K562 (cell line): ENCODE results near the gene CEACAM21.

ENCODE experiments used
- HMG20B ChIP-seq: fragments of 250-450 bp; sonication (Bioruptor Pico); IDR thresholded peaks from 2 replicates; pipeline ENCODE4 v1.5.0; 2021; ENCODE audit warnings: mild to moderate bottlenecking
- TF ChIP-seq, protein P1 (sequence below): fragments of 250-450 bp; sonication (Bioruptor Pico); IDR thresholded peaks from 2 replicates; pipeline ENCODE4 v1.5.0; 2021; ENCODE audit warnings: mild to moderate bottlenecking, borderline replicate concordance
- TF ChIP-seq, protein P2 (sequence below), 2 experiments: fragments of 450-650 bp in 1 of 2; IDR thresholded peaks; 2 replicates each; pipeline ENCODE4 v1.6.1; 2011 to 2017; ENCODE audit warnings: low read depth in 2 of 2, antibody characterized with exemption in 1 of 2, borderline replicate concordance in 1 of 2, low read length in 1 of 2, mild to moderate bottlenecking in 1 of 2, mixed read lengths in 1 of 2; ENCODE audit not compliant: control insufficient read depth in 1 of 2

GRCh38 chr19:41533671-41534215 lies 42.2 kb upstream of the CEACAM21 start:
- TF ChIP-seq, protein P1, sequence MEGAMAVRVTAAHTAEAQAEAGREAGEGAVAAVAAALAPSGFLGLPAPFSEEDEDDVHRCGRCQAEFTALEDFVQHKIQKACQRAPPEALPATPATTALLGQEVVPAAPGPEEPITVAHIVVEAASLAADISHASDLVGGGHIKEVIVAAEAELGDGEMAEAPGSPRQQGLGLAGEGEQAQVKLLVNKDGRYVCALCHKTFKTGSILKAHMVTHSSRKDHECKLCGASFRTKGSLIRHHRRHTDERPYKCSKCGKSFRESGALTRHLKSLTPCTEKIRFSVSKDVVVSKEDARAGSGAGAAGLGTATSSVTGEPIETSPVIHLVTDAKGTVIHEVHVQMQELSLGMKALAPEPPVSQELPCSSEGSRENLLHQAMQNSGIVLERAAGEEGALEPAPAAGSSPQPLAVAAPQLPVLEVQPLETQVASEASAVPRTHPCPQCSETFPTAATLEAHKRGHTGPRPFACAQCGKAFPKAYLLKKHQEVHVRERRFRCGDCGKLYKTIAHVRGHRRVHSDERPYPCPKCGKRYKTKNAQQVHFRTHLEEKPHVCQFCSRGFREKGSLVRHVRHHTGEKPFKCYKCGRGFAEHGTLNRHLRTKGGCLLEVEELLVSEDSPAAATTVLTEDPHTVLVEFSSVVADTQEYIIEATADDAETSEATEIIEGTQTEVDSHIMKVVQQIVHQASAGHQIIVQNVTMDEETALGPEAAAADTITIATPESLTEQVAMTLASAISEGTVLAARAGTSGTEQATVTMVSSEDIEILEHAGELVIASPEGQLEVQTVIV: no peak
- TF ChIP-seq, protein P2, sequence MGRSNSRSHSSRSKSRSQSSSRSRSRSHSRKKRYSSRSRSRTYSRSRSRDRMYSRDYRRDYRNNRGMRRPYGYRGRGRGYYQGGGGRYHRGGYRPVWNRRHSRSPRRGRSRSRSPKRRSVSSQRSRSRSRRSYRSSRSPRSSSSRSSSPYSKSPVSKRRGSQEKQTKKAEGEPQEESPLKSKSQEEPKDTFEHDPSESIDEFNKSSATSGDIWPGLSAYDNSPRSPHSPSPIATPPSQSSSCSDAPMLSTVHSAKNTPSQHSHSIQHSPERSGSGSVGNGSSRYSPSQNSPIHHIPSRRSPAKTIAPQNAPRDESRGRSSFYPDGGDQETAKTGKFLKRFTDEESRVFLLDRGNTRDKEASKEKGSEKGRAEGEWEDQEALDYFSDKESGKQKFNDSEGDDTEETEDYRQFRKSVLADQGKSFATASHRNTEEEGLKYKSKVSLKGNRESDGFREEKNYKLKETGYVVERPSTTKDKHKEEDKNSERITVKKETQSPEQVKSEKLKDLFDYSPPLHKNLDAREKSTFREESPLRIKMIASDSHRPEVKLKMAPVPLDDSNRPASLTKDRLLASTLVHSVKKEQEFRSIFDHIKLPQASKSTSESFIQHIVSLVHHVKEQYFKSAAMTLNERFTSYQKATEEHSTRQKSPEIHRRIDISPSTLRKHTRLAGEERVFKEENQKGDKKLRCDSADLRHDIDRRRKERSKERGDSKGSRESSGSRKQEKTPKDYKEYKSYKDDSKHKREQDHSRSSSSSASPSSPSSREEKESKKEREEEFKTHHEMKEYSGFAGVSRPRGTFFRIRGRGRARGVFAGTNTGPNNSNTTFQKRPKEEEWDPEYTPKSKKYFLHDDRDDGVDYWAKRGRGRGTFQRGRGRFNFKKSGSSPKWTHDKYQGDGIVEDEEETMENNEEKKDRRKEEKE (IDR thresholded peaks at IDR 0.05; ENCODE audit: borderline replicate concordance in 1 of 2, control insufficient read depth in 1 of 2, low read depth in 2 of 2, low read length in 1 of 2): no peak
- TF ChIP-seq HMG20B (CRISPR knock-in tag): no peak
